NCI-H2171 (cell line): ENCODE data around the gene BLOC1S3.
A peak's percentile ranks its signal among the peaks of the same experiment; 100 is the strongest.

Experiments used
- DNase-seq: peaks from one replicate; lab custom pipeline; 2025; lab: John Stamatoyannopoulos, UW

Gene BLOC1S3

GRCh38 chr19:45182758-45183157, 4.2 kb downstream of the BLOC1S3 start:
- no peak for DNase-seq

GRCh38 chr19:45184115-45184514, 5.5 kb downstream of the BLOC1S3 start:
- no peak for DNase-seq

- DNase-seq = no peak
These were observed 8.1 kb downstream of the BLOC1S3 start for GRCh38 chr19:45186509-45187334.

GRCh38 chr19:45187421-45188100, 9.0 kb downstream of the BLOC1S3 start:
- DNase-seq = peak; percentile 75

- DNase-seq = no peak
These were observed 11.4 kb downstream of the BLOC1S3 start for GRCh38 chr19:45189971-45190370.

GRCh38 chr19:45191375-45191774, 12.8 kb downstream of the BLOC1S3 start:
- no peak for DNase-seq

GRCh38 chr19:45195764-45196163, 17.2 kb downstream of the BLOC1S3 start:
- no peak for DNase-seq

GRCh38 chr19:45200568-45200967, 22.0 kb downstream of the BLOC1S3 start:
- no peak for DNase-seq

- no peak for DNase-seq
These were observed 24.1 kb downstream of the BLOC1S3 start for GRCh38 chr19:45202637-45203036.

- DNase-seq = no peak
These were observed 27.2 kb downstream of the BLOC1S3 start for GRCh38 chr19:45205810-45206209.

GRCh38 chr19:45206328-45206727, 27.7 kb downstream of the BLOC1S3 start:
- DNase-seq = no peak

- DNase-seq = no peak
These were observed 33.3 kb downstream of the BLOC1S3 start for GRCh38 chr19:45211751-45212381.

- DNase-seq = no peak
These were observed 34.4 kb downstream of the BLOC1S3 start for GRCh38 chr19:45213031-45213430.

- DNase-seq = no peak
These were observed 37.0 kb downstream of the BLOC1S3 start for GRCh38 chr19:45215391-45216191.

- no peak for DNase-seq
These were observed 38.1 kb downstream of the BLOC1S3 start for GRCh38 chr19:45216667-45217066.

- DNase-seq = no peak
These were observed 38.8 kb downstream of the BLOC1S3 start for GRCh38 chr19:45217193-45217956.

GRCh38 chr19:45217957-45218334, 39.4 kb downstream of the BLOC1S3 start:
- no peak for DNase-seq

GRCh38 chr19:45218426-45218825, 39.8 kb downstream of the BLOC1S3 start:
- DNase-seq = no peak

GRCh38 chr19:45218911-45219743, 40.5 kb downstream of the BLOC1S3 start:
- no peak for DNase-seq

- DNase-seq = no peak
These were observed 44.1 kb downstream of the BLOC1S3 start for GRCh38 chr19:45222724-45223123.

- no peak for DNase-seq
These were observed 45.3 kb downstream of the BLOC1S3 start for GRCh38 chr19:45223879-45224278.
